ENCODE data around the gene SAFB.
"Not testable (repeated sequence)": the region's sequence is repeated elsewhere in the genome, so short reads cannot be mapped to it uniquely, and the experiment has no call there.

SAFB gene

DNA sequence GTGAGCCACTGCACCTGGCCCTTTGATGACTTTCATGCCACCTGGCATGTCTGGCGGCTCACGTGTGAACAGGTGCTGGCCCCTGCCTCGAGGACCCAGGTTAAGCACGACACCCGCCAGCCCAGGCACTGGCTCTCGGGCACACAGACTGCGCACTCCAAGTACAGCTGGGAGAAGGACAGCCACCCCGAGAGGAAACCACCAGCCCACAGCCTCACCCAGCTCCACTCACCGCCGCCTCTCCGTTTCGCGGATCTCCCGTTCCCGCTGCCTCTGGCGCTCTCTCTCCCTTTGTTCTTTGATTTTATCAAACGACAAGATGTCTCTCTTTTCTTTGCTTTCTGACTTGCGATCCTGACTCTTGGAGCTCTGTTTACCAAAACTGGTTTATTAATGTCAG is 27.8 kb upstream of the SAFB start:
- no peak for DNase-seq

DNA sequence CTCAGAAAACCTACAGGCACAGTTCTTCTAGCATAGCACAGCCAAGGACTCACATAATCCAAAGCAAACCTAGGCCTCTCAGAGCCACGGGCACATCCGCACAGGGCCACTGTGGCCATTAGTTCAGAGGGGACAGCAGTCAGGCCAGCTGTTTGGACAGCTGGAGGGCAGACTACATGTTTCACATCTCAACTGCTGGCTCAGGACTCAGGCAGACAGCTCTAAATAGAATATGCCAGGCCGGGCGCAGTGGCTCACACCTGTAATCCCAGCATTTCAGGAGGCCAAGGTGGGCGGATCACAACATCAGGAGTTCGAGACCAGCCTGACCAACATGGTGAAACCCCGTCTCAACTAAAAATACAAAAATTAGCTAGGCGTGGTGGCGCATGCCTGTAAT is 27.1 kb upstream of the SAFB start:
- DNase-seq = no peak

DNA sequence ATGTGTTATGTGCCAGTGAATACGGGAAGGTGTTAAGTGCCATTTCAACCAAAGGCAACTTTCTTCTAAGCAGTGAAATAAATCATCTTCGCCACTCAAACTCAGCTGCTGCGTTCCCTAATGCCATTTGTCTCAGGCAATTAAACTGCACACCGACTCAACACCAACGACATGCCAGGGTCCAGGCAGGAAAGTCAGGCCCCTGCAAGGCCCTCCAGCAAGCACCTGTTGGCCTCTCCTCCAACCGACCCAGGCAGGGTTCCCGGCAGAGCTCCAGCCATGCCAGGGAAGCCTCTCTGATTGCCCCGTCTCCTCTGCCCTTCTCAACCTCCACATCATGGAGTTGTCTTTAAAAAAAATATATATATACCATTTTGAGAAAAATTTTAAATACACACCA is 22.1 kb upstream of the SAFB start:
- no peak for DNase-seq

DNA sequence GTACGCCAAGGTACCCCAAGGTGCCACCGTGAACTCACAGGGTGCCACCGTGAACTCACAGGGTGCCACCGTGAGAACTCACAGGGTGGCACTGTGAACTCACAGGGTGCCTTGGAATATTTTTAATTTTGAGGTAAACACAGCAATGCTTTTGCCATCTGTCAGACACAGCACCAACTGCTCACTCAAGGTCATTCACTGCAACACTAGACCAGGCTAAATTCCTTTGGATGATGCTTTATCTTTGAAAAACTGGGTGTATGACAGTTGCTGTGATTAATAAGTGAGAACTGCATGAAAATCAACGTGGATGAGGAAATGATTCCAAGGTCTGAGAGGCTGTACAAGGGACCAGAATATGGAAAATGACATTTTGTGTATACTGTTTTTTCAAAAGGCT is 19.3 kb upstream of the SAFB start:
- no peak for DNase-seq

DNA sequence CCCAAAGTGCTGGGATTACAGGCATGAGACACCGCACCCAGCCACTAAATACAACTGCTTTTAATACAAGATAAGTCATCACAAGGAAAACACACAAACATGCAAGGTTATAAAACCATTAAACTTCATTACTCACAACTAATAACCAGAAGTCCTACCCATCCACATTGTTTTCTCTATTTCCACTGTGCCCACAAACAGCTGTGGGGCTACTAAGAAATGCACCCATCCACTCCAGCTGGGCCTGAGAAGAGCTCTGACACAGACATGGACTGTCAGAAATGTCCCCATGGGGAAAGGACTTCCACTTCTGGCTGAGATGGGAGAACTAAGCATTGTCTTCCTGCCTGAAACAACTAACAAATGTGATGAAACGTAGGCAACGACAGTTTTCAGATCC is 17.5 kb upstream of the SAFB start:
- no peak for DNase-seq

DNA sequence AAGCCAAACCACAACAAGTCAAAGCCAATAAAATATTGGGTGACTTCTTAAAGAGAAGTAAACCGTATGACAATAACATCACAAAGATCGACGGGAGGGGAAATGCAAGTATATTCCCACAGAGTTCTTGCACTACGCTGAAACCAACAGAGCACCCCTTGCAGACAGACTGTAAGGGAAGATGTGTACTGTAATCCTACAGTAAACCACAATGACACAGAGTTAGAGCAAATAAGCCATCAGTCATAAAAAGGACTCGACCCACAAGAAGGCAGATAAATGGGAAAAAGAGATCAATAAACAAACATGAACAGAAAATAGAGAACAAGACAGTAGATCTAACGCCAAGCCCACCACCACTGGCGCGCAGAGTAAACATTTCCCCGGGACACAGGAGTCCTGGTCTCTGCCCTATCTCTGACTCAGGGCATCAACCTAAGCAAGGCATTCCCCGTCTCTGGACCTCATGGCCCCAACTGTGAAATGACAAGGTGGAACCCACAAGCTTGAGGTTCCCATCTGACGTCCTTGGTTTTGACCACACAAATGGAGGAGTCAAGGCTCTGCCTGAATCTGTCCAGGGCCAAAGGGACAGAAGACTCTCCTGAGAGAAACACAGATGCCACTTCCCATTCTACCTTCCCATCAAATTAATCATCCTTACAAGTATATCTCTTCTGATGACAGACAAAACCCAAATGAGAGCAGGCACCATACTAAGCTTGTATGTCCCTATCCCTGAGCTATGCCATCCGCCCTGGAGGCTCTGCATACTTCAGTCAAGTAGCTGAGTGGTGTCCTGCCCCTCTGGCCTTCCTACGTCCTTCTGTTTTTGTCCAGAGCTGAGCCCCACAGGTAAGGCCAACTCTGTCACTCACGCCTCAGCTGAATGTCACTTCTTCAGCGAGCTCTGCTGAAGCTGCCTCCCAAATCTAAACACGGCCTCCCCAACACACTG is 15.3 kb upstream of the SAFB start:
- no peak for DNase-seq

DNA sequence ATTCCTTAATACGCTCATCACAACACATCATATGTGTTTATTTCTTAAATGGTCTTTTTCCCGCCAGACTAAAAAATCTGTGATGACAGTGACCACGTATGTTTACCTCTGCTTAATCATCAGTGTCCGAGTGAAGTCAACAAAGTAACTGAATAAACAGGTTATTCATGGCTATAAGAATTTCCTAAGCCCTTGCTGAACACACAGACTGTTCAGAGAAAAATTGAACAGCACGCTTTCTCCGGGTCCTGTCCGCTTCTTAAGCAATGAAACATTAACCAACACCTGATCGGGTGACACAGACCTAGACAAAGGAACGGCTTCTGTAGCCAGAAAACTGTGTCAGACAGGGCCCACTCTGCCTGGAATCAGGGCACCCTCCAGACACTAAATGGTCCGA is 14.6 kb upstream of the SAFB start:
- DNase-seq = no peak

DNA sequence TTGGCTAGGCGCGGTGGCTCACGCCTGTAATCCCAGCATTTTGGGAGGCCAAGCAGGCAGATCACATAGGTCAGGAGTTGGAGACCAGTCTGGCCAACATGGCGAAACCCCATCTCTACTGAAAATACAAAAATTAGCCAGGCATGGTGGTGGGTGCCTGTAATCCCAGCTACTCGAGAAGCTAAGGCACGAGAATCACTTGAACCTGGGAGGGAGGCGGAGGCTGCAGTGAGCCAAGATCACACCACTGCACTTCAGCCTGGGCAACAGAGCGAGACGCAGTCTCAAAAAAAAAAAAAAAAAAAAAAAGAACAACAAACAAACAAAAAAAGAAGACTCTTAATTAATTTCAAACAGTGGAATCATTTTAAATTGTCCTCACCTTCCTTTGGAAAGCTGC is 14.1 kb upstream of the SAFB start:
- DNase-seq = not testable (repeated sequence)

DNA sequence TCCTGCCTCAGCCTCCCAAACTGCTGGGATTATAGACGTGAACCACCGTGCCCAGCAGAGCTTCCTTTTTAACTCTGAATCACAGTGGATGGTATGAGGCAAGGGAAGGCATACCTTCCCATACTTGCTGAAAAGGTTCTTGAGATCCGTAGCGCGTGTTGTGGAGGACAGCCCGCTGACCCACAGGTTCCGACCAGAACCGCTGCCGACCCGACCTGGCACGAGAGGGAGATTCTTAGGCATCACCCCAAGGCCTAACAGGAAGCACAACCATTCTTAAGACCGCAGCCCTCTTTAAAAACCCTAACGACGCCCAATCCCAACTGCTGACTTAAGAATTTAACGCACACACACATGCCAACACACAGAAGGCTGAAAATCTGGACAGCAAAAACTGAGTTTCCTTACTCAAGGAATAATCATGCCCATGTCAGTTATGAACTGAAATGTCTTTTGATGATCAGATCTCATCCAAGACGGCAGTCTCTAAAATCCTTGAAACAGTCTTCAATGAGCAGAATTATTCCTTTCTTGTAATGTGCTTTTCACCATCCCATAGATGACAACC is 12.9 kb upstream of the SAFB start:
- DNase-seq = no peak

DNA sequence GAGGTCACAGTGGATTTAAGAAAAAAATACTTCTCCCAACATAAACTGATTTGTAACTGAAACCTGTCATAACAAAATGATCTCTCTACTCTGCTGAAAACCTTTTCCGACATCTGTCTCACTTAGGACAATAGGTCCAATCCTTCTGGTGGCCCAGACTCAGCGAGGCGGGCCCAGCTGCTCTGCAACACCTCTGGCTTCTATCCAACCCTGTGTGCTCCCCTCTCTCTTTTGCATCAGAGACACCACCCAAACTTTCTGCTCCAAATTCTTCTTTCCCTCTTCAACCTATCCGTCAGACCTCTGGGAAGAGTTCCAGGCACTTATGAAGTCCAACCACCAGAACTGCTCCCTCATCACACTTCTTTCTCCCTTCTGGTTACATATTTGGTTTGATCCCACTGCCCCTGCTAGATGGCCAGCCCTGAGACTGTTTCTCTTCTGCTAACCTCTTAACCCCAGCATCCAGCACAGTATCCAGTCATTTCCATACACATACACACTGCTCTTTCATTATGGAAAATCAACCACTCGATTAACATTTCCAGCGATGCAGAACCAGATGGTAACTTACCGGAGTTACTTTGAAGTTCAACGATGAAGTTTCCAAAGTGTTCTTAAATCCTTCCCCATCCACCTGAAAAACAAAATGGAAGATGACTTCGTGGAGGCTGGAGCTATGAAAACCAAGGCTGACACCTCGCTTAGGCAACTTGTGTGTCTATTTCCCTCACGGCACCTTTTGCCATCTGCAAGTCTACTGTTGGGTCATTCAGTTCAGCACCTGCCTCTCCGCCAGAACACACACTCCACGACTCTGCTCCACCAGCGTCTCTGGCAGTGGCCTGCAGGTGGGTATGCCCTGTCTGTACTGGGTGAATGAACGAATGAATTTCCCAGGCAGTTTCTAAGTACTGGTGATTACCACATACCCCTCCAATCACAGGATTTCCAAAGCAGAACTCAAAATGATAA is 9.7 kb upstream of the SAFB start:
- no peak for DNase-seq

DNA sequence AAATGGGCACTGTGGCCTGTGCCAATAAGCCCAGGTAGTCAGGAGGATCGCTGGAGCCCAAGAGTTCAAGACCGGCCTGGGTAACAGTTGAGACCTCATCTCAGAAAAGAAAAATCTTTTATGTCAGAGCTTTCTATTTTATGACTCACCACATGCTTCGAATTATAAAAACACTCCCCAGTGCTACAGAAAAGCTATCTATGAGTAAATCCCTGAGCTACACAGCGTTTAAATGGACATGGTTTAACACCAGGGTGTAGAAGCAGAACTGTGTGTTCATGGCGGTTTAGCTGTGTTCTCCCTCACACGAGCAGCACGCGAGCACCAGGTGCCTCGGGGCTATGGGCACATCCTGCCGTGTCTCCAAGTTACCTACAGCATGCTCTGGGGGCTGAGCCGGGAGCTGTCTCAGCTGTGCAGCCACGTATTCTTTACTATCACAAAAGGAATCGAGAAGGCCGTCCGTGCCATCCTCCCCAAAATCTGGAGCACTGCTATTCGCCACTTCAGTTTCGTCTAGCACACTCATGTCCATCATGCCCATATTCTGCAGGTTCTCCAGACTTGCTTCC is 7.0 kb upstream of the SAFB start:
- no peak for DNase-seq

DNA sequence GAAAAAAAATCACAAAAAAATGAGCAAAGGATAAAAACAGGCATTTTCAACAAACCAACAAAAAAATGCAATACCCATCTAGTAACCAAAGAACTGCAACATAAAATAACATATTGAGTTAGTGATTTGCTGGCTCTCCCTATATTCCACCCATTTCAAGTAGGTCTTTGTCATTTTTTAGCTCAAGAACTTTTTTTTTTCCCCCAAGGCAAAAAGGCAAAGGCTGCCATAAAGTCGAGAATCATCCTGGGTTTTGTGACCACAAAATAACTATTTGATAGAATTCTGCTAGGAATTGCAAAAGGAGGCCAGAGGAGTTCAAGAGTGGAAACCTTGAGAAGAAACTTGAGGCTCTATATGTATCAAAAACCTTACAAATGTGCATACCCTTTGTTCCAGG is 5.8 kb upstream of the SAFB start:
- DNase-seq = no peak

DNA sequence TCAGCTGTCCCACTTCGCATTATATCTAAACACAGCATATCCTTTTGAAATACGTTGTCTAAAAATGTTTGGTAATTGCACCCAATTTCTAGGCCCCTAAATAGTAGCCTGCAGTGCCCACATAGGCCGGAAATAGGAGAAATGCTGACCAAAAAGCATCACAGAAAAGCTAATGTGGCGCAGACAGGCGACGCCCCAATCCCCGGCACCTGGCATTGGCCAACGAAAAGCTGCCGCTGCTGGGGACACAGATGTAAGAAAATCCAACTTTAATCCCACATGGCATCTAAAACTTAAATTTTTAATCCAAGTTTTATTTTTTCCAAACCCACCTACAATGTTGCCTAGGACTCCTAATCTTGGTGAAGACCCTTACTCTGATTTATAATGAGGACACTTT is 4.3 kb upstream of the SAFB start:
- no peak for DNase-seq

DNA sequence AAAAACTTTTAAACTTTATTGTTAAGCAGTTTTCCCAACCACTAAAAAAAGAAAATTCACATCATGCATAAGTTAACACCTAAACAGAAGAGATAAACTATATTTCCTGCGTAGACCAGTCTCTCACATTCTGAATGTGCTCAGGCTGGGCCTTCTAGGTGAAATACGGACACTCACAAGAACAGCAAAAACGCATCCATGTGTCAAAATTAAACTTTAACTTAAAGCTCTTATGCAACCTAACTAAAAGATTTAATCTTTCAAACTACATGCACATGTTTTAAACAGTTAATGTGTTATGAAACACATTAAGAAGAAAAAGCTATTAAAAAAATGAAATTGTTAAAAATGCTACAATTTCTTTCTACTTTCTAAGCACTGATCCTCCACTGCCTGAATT is 2.9 kb upstream of the SAFB start:
- DNase-seq = no peak

DNA sequence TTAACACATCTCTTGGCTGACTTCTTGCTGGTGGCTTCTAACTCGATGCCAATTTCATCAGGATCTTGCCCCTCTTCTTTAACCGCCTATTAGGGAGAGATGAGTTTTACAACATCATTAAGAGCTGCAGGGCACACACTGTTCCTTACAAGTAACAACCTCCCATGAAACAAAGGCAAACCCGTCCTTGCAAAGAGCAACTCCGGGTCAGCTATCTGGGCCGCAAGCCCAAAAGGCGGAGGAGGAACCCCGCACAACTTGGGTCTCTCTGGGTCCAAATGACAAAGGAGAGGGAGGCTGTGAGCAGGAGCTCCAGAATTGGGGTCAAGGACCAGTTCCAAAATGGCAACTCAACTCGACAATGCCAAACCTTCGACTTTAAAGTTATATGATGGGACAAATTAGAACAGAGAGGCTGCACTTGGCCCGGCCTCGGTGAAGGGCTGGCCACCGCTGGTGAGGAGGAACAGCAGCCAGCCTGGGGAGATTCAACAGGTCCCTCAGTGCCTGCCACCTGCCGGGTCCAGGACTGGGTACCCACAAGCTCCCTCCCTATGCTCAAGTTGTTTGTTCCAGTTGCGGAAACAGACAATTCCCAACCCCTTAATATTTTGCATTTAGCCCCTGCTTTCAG is 1.5 kb upstream of the SAFB start:
- DNase-seq = peak in 12 of 14 donors; percentile 18 to 62 (median 40)

DNA sequence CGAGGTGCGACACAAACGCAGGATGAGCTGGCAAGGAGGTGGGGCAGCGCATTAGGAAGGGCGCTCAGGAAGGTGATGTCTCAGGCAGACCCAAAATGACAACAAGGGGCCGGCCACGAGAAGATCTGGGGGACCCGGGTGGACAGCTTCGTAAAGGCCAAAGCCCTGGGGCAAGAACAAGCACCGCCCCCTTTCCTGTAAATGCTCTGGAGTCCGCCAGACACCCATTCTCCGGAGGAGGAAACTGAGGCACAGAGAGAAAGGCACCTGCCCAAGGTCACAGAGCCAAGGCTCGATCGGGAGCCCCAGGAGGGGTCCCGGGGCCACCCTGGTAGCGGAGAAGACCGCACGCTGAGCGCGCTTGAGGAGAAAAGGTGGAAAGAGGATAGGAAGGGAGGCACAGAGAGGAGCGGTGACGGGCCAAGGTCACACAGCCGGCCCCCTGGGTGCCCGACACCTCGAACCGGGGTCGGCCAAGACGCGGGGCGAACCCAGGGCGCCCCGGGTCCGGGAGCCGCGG is 878 bp upstream of the SAFB start:
- peak in 5 of 14 donors; percentile 32 to 58 (median 43) for DNase-seq

DNA sequence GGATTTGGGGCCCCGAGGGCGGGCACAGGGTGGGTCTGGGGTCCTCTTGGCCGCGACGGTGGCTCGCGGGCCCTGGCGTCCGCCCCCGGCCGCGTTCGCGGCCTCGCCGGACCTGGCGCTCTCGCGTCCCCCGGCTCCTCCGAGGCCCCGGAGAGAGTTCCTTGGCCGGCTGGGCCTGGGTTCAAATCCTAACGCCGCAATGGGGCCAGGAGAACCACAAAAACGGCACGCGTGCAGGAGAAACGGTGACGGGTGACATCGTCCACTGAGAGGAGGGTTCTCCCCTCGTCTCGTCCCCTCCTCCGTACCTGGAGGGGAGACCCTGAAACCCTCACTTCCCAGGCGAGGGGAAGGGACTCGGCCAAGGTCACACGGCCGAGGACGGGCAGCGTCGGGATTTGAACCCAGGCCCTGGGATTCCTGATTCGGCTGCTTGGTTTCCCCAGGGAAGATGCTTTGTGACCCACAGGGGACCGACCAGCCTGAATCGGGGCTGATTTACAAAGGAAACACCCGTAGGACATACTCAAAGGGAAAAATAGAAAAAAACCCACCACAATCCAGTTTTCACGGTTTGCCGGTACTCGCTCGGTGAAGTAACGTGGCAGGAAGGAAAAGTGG is 624 bp downstream of the SAFB start:
- DNase-seq = peak in 2 of 14 donors; percentile 30 to 56

DNA sequence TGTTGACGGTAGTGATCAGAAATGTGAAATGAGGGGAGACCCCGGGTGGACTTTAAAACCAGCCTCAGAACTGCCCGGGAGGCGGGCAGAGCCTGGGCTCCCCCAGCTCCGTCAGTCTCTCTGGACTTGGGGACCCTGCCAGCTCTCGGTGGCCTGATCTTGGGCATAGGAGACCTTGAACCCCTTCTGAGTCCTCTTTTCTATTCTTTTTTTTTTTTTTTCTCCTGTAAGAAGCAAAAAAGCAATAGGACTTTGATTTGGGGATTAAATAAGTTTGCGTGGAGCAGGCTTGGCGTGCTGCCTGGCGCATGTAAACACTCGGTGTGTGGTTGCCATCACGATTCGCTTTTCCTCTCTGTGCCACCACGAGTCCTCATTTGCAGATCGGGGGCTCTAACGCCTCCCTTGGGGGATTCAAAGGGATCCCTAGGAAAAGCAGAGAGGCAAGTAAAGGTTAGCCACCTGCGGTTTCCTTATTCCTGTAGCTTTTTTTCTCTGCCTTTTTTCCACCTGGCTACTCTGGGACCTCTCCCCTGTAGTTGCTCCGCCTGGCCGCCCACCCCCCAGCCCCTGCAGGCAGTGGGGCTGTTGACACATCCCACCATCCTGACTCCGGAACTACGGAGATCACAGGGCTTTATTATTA is 1.3 kb downstream of the SAFB start:
- peak in 6 of 14 donors; percentile 8 to 33 (median 16) for DNase-seq

DNA sequence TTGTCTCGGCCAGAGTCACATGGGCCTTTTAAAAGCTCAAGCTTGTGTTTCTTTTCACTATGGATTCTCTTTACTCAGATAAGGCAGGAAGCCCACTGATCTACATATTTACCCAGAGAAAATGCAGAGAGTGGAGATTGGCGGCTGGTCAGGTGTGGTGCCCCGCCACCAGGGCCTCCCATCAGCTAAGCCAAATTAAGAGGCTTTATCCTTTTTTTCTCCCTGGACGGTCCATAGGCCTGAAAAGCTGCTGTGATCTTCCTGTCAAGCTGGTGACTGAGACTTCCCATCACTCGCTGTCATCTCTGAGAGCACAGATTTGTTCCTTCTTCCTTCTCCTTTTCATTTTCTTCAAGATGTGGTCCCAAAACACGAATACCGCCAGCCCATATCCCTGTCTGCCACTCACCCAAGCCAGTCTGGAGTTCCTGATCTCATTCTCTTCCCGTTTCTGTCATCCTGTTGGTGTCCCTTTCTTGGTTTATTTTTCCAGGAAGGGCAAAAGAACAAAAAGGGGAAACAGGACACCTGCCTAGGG is 1.9 kb downstream of the SAFB start:
- DNase-seq = no peak

DNA sequence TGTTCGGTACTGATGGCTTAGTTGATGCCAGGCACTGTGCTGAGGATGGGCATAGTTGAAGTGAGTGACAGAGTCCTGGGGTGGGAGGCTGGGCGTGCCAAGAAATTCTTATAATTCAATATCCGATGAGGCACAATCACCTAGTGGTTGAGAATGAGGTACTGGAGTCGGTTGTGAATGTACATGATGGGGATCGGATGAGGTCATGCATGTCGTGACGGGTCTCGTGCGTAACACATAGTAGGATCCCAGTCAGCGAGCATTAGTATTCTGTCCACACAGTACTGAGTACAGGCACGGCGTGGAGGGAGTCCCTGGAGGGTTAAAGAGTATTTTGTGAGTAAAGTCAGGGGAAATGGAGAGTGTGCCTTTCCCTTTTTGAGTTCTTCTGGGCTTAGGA is 2.8 kb downstream of the SAFB start:
- DNase-seq = no peak
